ENCODE measurements around the gene SCAANT1.

GRCh38 chr3:63947594-63947993 lies 35.4 kb upstream of the SCAANT1 start:
- TF ChIP-seq CTCF (IDR thresholded peaks at IDR 0.05): no peak
- TF ChIP-seq EZH2 (IDR thresholded peaks at IDR 0.05; ENCODE audit: borderline replicate concordance, insufficient read depth, low read depth, low read length, poor library complexity, severe bottlenecking): no peak
